ENCODE results near the gene INPP5B.
"Not testable (repeated sequence)": the region's sequence is repeated elsewhere in the genome, so short reads cannot be mapped to it uniquely, and the experiment has no call there.

GRCh38 chr1:37964106-37964505 lies 17.3 kb upstream of the INPP5B start:
- TF ChIP-seq, protein P1, sequence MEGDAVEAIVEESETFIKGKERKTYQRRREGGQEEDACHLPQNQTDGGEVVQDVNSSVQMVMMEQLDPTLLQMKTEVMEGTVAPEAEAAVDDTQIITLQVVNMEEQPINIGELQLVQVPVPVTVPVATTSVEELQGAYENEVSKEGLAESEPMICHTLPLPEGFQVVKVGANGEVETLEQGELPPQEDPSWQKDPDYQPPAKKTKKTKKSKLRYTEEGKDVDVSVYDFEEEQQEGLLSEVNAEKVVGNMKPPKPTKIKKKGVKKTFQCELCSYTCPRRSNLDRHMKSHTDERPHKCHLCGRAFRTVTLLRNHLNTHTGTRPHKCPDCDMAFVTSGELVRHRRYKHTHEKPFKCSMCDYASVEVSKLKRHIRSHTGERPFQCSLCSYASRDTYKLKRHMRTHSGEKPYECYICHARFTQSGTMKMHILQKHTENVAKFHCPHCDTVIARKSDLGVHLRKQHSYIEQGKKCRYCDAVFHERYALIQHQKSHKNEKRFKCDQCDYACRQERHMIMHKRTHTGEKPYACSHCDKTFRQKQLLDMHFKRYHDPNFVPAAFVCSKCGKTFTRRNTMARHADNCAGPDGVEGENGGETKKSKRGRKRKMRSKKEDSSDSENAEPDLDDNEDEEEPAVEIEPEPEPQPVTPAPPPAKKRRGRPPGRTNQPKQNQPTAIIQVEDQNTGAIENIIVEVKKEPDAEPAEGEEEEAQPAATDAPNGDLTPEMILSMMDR (IDR thresholded peaks at IDR 0.05) = not testable (repeated sequence)
- not testable (repeated sequence) for TF ChIP-seq EP300, POLR2A, POLR2AphosphoS5 (IDR thresholded peaks at IDR 0.05)
